ENCODE results near the gene SLC30A10. TPM values are rescaled to one million over a fixed set of nuclear protein-coding genes. Genes with fewer than 3 reads are reported as not detected.

SLC30A10 gene
- polyA plus RNA-seq, 1 donor from 2014 or later = 5.3 TPM

GRCh38 chr1:219963432-219963831 lies 35.1 kb upstream of the SLC30A10 start:
- no peaks in the 10 kb centered on the region for H3F3A ChIP-seq (ENCODE audit: insufficient read depth, low read length, poor library complexity, severe bottlenecking)
- no peak overlapping the region for H3K27ac ChIP-seq (ENCODE audit: low read length)
- no peaks in the 10 kb centered on the region for H3K9me2 ChIP-seq (ENCODE audit: insufficient read depth, low read length)
- no peaks in the 10 kb centered on the region for H4K20me1 ChIP-seq (ENCODE audit: insufficient read depth)
- H3K9ac ChIP-seq (ENCODE audit: low read length) = no peak overlapping the region
- TF ChIP-seq RAD21 (conservative IDR thresholded peaks at IDR 0.05) (no peak), SMC3 (conservative IDR thresholded peaks at IDR 0.05; ENCODE audit: poor library complexity) (no peak), POLR2AphosphoS5 (IDR thresholded peaks at IDR 0.05) (no peak), EP300 (conservative IDR thresholded peaks at IDR 0.05; ENCODE audit: poor library complexity, severe bottlenecking) (no peak), MXI1 (conservative IDR thresholded peaks at IDR 0.05; ENCODE audit: poor library complexity, severe bottlenecking) (no peak), TAF1 (IDR thresholded peaks at IDR 0.05; ENCODE audit: low read depth) (no peak), EZH2 (IDR thresholded peaks at IDR 0.05; ENCODE audit: borderline replicate concordance, insufficient read depth, low read length, poor library complexity, severe bottlenecking) (no peak)
- TF ChIP-seq, protein P1, sequence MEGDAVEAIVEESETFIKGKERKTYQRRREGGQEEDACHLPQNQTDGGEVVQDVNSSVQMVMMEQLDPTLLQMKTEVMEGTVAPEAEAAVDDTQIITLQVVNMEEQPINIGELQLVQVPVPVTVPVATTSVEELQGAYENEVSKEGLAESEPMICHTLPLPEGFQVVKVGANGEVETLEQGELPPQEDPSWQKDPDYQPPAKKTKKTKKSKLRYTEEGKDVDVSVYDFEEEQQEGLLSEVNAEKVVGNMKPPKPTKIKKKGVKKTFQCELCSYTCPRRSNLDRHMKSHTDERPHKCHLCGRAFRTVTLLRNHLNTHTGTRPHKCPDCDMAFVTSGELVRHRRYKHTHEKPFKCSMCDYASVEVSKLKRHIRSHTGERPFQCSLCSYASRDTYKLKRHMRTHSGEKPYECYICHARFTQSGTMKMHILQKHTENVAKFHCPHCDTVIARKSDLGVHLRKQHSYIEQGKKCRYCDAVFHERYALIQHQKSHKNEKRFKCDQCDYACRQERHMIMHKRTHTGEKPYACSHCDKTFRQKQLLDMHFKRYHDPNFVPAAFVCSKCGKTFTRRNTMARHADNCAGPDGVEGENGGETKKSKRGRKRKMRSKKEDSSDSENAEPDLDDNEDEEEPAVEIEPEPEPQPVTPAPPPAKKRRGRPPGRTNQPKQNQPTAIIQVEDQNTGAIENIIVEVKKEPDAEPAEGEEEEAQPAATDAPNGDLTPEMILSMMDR (IDR thresholded peaks at IDR 0.05; ENCODE audit: poor library complexity, severe bottlenecking) = no peak
- TF ChIP-seq, protein P2, sequence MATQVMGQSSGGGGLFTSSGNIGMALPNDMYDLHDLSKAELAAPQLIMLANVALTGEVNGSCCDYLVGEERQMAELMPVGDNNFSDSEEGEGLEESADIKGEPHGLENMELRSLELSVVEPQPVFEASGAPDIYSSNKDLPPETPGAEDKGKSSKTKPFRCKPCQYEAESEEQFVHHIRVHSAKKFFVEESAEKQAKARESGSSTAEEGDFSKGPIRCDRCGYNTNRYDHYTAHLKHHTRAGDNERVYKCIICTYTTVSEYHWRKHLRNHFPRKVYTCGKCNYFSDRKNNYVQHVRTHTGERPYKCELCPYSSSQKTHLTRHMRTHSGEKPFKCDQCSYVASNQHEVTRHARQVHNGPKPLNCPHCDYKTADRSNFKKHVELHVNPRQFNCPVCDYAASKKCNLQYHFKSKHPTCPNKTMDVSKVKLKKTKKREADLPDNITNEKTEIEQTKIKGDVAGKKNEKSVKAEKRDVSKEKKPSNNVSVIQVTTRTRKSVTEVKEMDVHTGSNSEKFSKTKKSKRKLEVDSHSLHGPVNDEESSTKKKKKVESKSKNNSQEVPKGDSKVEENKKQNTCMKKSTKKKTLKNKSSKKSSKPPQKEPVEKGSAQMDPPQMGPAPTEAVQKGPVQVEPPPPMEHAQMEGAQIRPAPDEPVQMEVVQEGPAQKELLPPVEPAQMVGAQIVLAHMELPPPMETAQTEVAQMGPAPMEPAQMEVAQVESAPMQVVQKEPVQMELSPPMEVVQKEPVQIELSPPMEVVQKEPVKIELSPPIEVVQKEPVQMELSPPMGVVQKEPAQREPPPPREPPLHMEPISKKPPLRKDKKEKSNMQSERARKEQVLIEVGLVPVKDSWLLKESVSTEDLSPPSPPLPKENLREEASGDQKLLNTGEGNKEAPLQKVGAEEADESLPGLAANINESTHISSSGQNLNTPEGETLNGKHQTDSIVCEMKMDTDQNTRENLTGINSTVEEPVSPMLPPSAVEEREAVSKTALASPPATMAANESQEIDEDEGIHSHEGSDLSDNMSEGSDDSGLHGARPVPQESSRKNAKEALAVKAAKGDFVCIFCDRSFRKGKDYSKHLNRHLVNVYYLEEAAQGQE (IDR thresholded peaks at IDR 0.05; ENCODE audit: borderline replicate concordance) = no peak
- no peaks in the 10 kb centered on the region for H3K79me2 ChIP-seq (replicated peaks; ENCODE audit: insufficient read depth, low read length)
- no peak overlapping the region for H3K4me3 ChIP-seq (ENCODE audit: low read length)
- H2AFZ ChIP-seq (ENCODE audit: low read depth, low read length) = no peak overlapping the region
- H3K9me3 ChIP-seq (ENCODE audit: low read length) = no peaks in the 10 kb centered on the region
- no peaks in the 10 kb centered on the region for H3K36me3 ChIP-seq (ENCODE audit: insufficient read depth, low read length)
- H3K27me3 ChIP-seq (ENCODE audit: insufficient read depth, low read depth, low read length) = no peaks in the 10 kb centered on the region
- no peak overlapping the region for H3K4me2 ChIP-seq (ENCODE audit: low read length)

- no peak overlapping the region for H3K4me2 ChIP-seq (ENCODE audit: low read length)
- H3K27me3 ChIP-seq (ENCODE audit: insufficient read depth, low read depth, low read length) = no peaks in the 10 kb centered on the region
- H3K9me3 ChIP-seq (ENCODE audit: low read length) = no peaks in the 10 kb centered on the region
- H3K36me3 ChIP-seq (ENCODE audit: insufficient read depth, low read length) = no peaks in the 10 kb centered on the region
- no peaks in the 10 kb centered on the region for H3K79me2 ChIP-seq (replicated peaks; ENCODE audit: insufficient read depth, low read length)
- H3F3A ChIP-seq (ENCODE audit: insufficient read depth, low read length, poor library complexity, severe bottlenecking) = no peaks in the 10 kb centered on the region
- TF ChIP-seq EP300 (conservative IDR thresholded peaks at IDR 0.05; ENCODE audit: poor library complexity, severe bottlenecking) = no peak
- TF ChIP-seq, protein P2 (IDR thresholded peaks at IDR 0.05; ENCODE audit: borderline replicate concordance) = no peak
- TF ChIP-seq TAF1 (IDR thresholded peaks at IDR 0.05; ENCODE audit: low read depth) = no peak
- no peak for TF ChIP-seq EZH2 (IDR thresholded peaks at IDR 0.05; ENCODE audit: borderline replicate concordance, insufficient read depth, low read length, poor library complexity, severe bottlenecking)
- no peak for TF ChIP-seq POLR2AphosphoS5 (IDR thresholded peaks at IDR 0.05)
- TF ChIP-seq SMC3 (conservative IDR thresholded peaks at IDR 0.05; ENCODE audit: poor library complexity) = no peak
- no peak for TF ChIP-seq RAD21 (conservative IDR thresholded peaks at IDR 0.05)
- TF ChIP-seq MXI1 (conservative IDR thresholded peaks at IDR 0.05; ENCODE audit: poor library complexity, severe bottlenecking) = no peak
- TF ChIP-seq, protein P1 (IDR thresholded peaks at IDR 0.05; ENCODE audit: poor library complexity, severe bottlenecking) = no peak
- H3K9me2 ChIP-seq (ENCODE audit: insufficient read depth, low read length) = no peaks in the 10 kb centered on the region
- no peak overlapping the region for H3K27ac ChIP-seq (ENCODE audit: low read length)
- no peak overlapping the region for H2AFZ ChIP-seq (ENCODE audit: low read depth, low read length)
- no peak overlapping the region for H3K4me3 ChIP-seq (ENCODE audit: low read length)
- no peak overlapping the region for H3K9ac ChIP-seq (ENCODE audit: low read length)
- H4K20me1 ChIP-seq (ENCODE audit: insufficient read depth) = no peaks in the 10 kb centered on the region
Observed at GRCh38 chr1:219961684-219962083, 33.3 kb upstream of the SLC30A10 start.

Data from neural cell (in vitro differentiated cells).